Gastroesophageal sphincter (tissue), 4 donors: ENCODE results near the gene MAP1S. TPM values are rescaled to one million over a fixed set of nuclear protein-coding genes. Genes with fewer than 3 reads are reported as not detected.

Source experiments
- ATAC-seq: fragments of 150-250 bp; one replicate; pipeline ENCODE4 v1.9.1; 2016; ENCODE audit warnings: mild to moderate bottlenecking, moderate library complexity
- H3K27ac ChIP-seq, 4 donors: fragments of 200-600 bp; sonication (generic) in 3 of 4; 1 replicate in 3 of 4; 2 replicates in 1 of 4; pipeline ENCODE4 v1.5.1; 2016 to 2019
- H3K27me3 ChIP-seq: fragments of 200-600 bp; sonication (generic); one replicate; pipeline ENCODE4 v1.5.1; 2019
- H3K36me3 ChIP-seq, 2 donors: fragments of 200-600 bp; sonication (generic); one replicate each; pipeline ENCODE4 v1.5.1; 2019; ENCODE audit warnings: control low read depth in 1 of 2
- H3K4me1 ChIP-seq, 3 donors: fragments of 200-600 bp; sonication (generic); 1 replicate in 2 of 3; 2 replicates in 1 of 3; pipeline ENCODE4 v1.5.1; 2016 to 2019; ENCODE audit warnings: control low read depth in 2 of 3
- H3K4me3 ChIP-seq, 2 donors: fragments of 200-600 bp; sonication (generic); one replicate each; pipeline ENCODE4 v1.5.1; 2019; ENCODE audit warnings: mild to moderate bottlenecking in 1 of 2, moderate library complexity in 1 of 2
- H3K9me3 ChIP-seq, 3 donors: fragments of 200-600 bp; sonication (generic); one replicate each; pipeline ENCODE4 v1.5.1; 2017 to 2019; ENCODE audit warnings: control low read depth in 2 of 3
- CTCF ChIP-seq, 4 experiments: fragments of 200-600 bp in 2 of 4; fragments of 450-650 bp in 2 of 4; sonication (generic) in 1 of 4; IDR thresholded peaks; one replicate each; pipeline ENCODE4 v1.5.1; 2017 to 2019; ENCODE audit warnings: antibody characterized with exemption in 4 of 4, mild to moderate bottlenecking in 2 of 4, moderate library complexity in 2 of 4
- EP300 ChIP-seq: sonication (generic); formaldehyde crosslinking; IDR thresholded peaks from one replicate; pipeline ENCODE4 v1.6.1; 2017; ENCODE audit warnings: antibody characterized with exemption, mild to moderate bottlenecking
- POLR2A ChIP-seq, 2 donors: fragments of 450-650 bp; IDR thresholded peaks; one replicate each; pipeline ENCODE4 v1.6.1; 2017; ENCODE audit warnings: antibody characterized with exemption in 2 of 2, mild to moderate bottlenecking in 2 of 2, moderate library complexity in 1 of 2
- POLR2AphosphoS5 ChIP-seq: sonication (generic); formaldehyde crosslinking; IDR thresholded peaks from one replicate; pipeline ENCODE4 v1.6.1; 2017; ENCODE audit warnings: antibody characterized with exemption
- WGBS, 2 donors: methylation state at CpG; one replicate each; pipeline ENCODE4 v1.1.5; 2018; ENCODE audit warnings: low coverage in 1 of 2; 5-methylcytosine and 5-hydroxymethylcytosine counted together
- total RNA-seq, 4 donors: library from RNA; depleted of rRNA; stranded (reverse); fragments of >200 nt; gene quantifications; one replicate each; pipeline ENCODE4 v1.1.0, GENCODE V29; 2016

MAP1S gene
- total RNA-seq, 4 donors from 2014 or later, result 18.8 to 47.3 (median 23.9) TPM

GRCh38 chr19:17721111-17721628 lies 1.9 kb downstream of the MAP1S start:
- peaks cover 0 to 65% (median 28%) of the 10 kb centered on the region in 3 donors for H3K4me1 ChIP-seq
- WGBS, 2 donors, result 60 to 82% methylated on average over 8 to 9 of the region's 12 CpGs

GRCh38 chr19:17721821-17722220 lies 2.5 kb downstream of the MAP1S start:
- no peaks in the 10 kb centered on the region for H3K9me3 ChIP-seq
- peak overlapping the region in 1 of 2 donors; percentile 95 for H3K4me3 ChIP-seq
- 73% methylated on average over 2 of the region's 8 CpGs; no CpG with 5 or more reads in 1 of the 2 donors for WGBS, 2 donors
- peak overlapping the region in 1 of 4 donors; percentile 15 for H3K27ac ChIP-seq
- H3K4me1 ChIP-seq, result peaks cover 0 to 65% (median 28%) of the 10 kb centered on the region in 3 donors
- ATAC-seq, result no peak
- no peaks in the 10 kb centered on the region for H3K27me3 ChIP-seq
- peaks cover 0 to 45% of the 10 kb centered on the region in 2 donors for H3K36me3 ChIP-seq
- no peak for TF ChIP-seq POLR2AphosphoS5
- TF ChIP-seq CTCF (IDR thresholded peaks at IDR 0.05), result no peak
- TF ChIP-seq EP300, result no peak
- TF ChIP-seq POLR2A (IDR thresholded peaks at IDR 0.05), result no peak

More at GRCh38 chr19:17721111-17721628, 1.9 kb downstream of the MAP1S start:
- TF ChIP-seq POLR2AphosphoS5, result no peak
- no peak for TF ChIP-seq CTCF (IDR thresholded peaks at IDR 0.05)
- TF ChIP-seq EP300, result no peak
- TF ChIP-seq POLR2A (IDR thresholded peaks at IDR 0.05), result no peak
- no peaks in the 10 kb centered on the region for H3K27me3 ChIP-seq
- H3K36me3 ChIP-seq, result peaks cover 0 to 39% of the 10 kb centered on the region in 2 donors
- peak overlapping the region in 1 of 2 donors; percentile 95 for H3K4me3 ChIP-seq
- no peak for ATAC-seq
- H3K27ac ChIP-seq, result peak overlapping the region in 1 of 4 donors; percentile 15
- H3K9me3 ChIP-seq, result no peaks in the 10 kb centered on the region

DNA sequence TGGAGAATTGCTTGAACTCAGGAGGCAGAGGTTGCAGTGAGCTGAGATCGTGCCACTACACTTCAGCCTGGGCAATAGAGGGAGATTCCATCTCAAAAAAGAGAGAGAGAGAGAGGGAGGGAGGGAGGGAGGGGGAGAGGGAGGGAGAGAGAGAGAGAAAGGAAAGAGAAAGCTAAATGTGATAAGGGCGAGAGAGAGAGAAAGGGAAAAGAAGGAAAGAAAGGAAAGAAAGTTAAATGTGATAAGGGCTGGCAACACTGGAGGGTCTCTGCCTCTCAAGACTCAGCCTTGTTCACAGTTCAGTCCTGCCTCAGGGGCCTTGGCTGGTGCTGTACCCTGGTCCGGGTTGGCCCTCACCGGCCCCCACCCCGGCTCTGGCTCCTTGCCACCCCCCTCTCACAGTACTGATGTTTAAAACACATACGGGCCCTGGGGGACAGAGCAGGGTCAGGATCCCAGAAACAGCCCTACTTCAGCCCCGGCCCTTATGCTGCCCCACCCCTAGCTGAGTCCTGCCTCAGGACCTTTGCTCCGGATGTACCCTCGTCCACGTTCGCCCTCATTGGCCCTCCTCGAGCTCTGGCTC lies 3.5 kb downstream of the MAP1S start:
- H3K9me3 ChIP-seq, result no peaks in the 10 kb centered on the region
- no peaks in the 10 kb centered on the region for H3K27me3 ChIP-seq
- ATAC-seq, result no peak
- no peak overlapping the region for H3K4me3 ChIP-seq
- H3K27ac ChIP-seq, result peak overlapping the region in 1 of 4 donors; percentile 21
- WGBS, 2 donors, result 40 to 59% methylated on average over 1 to 7 of the region's 12 CpGs
- TF ChIP-seq CTCF (IDR thresholded peaks at IDR 0.05) (no peak), POLR2A (IDR thresholded peaks at IDR 0.05) (no peak), POLR2AphosphoS5 (no peak), EP300 (no peak)
- H3K4me1 ChIP-seq, result peaks cover 0 to 62% (median 25%) of the 10 kb centered on the region in 3 donors
- H3K36me3 ChIP-seq, result peaks cover 0 to 54% of the 10 kb centered on the region in 2 donors

DNA sequence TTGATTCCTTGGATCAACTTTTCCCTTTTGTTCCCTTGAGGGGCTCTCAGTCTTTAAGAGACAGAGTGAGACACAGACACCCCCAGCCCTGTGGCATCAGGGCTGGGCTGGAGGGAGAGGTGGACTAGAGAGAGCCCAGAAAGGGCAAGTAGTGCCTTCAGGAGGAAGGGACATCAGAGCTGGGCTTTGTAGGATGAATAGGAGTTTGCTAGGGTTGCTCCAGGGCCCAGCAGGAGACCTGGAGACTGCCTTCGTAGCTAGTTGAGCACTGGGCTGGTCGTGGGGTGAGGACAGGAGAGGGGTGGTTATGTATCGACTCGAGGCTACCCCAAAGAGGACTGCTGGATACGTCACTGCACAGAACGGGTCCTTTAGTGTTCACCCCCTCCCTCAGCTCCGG lies 5.4 kb downstream of the MAP1S start:
- ATAC-seq, result no peak
- Histone ChIP-seq H3K4me1 (peaks cover 0 to 47% (median 24%) of the 10 kb centered on the region in 3 donors), H3K4me3 (no peak overlapping the region), H3K27me3 (no peaks in the 10 kb centered on the region), H3K27ac (no peak overlapping the region), H3K36me3 (peaks cover 0 to 74% of the 10 kb centered on the region in 2 donors), H3K9me3 (no peaks in the 10 kb centered on the region)
- no CpG with 5 or more reads among the region's 7 CpGs for WGBS, 2 donors
- TF ChIP-seq EP300, result no peak
- no peak for TF ChIP-seq POLR2A (IDR thresholded peaks at IDR 0.05)
- no peak for TF ChIP-seq POLR2AphosphoS5
- no peak for TF ChIP-seq CTCF (IDR thresholded peaks at IDR 0.05)
